HUDEP-2 (cell line): ENCODE data around the gene KCNMA1.
"Not testable (repeated sequence)": the region's sequence is repeated elsewhere in the genome, so short reads cannot be mapped to it uniquely, and the experiment has no call there.

Experiments
- DNase-seq, 76 experiments: peaks; one replicate each; lab custom pipeline; 2025; ENCODE audit not compliant: unreplicated experiment in 76 of 76; lab: John Stamatoyannopoulos, UW

The KCNMA1 gene

GRCh38 chr10:77637532-77638320 is at the start of gene KCNMA1:
Gene KCNMA1 (minus strand): TSS chr10:77637808.
- no peak for DNase-seq

GRCh38 chr10:77686650-77687417 is 49.2 kb upstream of the KCNMA1 start:
- no peak for DNase-seq

- no peak for DNase-seq
Observed at GRCh38 chr10:77686096-77686495, 48.5 kb upstream of the KCNMA1 start.

GRCh38 chr10:77685432-77685831 is 47.8 kb upstream of the KCNMA1 start:
- no peak for DNase-seq

- not testable (repeated sequence) for DNase-seq
Observed at GRCh38 chr10:77683088-77683432, 45.5 kb upstream of the KCNMA1 start.

DNA sequence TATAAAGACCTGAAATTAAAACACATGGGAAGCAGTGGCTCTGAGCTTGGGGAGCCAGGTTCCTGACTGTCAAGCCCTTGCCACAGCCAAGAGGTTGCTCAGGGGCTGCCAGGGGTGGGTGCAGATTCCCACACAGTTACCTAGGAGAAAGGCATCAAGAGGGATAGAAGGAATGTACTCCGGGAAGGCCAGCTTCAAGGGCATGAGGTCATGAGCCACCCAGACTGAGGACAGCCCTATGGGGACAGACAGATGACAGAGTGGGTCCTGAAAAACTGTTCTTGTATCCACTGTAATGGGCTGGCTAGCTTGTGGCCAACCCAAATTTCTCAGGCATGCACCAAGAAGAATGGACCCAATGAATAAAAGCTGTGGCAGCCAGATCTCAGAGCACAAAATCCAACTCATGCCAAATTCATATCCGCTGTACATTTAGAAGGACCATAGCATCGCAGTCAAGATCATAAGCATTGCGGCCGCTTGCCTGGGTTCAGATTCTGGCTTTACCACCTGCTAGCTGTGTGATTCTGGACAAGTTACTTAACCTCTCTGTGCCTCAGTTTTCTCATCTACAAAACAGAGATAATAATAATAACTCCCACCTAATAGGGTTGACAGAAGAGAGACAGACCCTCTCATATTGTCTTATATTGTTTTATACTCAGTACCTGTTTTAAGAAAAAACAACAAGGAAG is 44.9 kb upstream of the KCNMA1 start:
- DNase-seq = no peak

DNA sequence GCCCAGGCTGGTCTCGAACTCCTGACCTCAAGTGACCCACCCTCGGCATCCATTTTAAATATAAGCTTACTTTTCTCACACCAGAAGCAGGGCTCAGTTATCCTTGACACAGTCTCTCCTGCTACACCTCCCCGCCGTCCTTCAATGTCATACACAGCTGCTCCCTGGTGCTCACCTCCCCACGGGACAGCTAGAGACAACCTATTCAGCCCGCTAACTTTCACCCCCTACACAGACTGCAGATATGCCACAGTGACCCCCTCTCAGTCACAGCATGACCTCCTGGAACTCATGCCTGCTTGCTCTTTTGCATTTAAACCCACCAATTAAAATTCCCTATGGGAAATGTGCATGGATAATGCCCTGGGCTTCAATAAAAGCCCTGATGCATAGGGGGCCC is 44.2 kb upstream of the KCNMA1 start:
- DNase-seq = no peak

- DNase-seq = no peak
Observed at GRCh38 chr10:77680811-77681210, 43.2 kb upstream of the KCNMA1 start.

DNA sequence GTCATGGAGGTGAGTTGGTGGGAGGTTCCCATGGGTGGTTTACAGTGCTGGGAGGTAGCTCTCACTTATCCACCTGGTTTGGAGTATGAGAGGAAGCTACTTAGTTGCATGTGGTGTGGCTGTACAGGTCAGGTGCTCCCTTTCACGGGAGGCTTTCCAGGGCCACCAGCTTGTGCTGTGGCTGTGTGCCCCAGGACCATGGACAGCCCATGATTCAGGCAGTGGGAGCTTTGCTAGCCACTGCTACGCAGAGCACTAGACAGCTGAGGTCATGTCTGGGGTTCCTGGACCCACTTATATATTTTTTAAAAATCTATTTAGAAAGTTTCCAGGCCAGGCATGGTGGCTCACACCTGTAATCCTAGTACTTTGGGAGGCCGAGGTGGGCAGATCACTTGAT is 42.5 kb upstream of the KCNMA1 start:
- DNase-seq = no peak

- DNase-seq = no peak
Observed at GRCh38 chr10:77679217-77679616, 41.6 kb upstream of the KCNMA1 start.

GRCh38 chr10:77678146-77678545 is 40.5 kb upstream of the KCNMA1 start:
- no peak for DNase-seq

DNA sequence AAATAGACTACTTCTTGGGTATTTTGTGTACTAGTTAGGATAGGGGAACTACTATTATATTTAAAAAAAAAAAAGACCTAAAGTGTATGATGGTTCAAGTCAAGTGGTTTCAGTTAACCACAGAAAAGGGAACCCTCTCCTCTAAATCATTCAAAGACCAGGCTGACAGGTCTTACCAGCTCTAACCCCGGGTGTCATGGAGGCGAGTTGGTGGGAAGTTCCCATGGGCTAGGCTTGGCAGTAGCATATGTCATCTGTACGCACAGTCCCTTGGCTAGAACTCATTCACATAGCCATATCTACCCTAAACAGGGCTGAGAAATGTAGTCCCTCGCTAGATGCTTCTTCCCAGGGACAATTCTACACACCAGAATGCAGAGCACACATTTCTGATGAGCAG is 37.7 kb upstream of the KCNMA1 start:
- no peak for DNase-seq

- DNase-seq = no peak
Observed at GRCh38 chr10:77673515-77674140, 36.0 kb upstream of the KCNMA1 start.

DNA sequence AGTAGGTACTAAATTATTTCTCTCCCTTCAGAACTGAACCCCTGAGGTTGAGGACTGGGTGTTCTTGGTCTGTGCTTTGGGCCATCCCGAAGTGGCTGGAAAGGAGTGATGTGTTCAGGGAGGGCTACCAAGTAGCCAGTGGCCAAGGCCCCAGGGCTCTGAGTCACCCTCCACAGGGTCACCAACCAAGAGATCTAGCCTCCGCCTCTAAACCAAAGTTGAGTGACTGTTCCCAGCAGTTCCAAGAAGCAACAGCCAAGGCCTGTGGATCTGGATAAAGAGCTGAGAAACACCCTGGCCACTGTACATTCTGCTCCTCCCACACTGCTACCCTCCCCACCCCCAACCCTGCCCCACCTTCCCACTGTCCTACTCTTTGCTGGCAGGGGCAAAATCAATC is 35.5 kb upstream of the KCNMA1 start:
- peak in 13 of 76 experiments; percentile 1 to 50 (median 22) for DNase-seq

DNA sequence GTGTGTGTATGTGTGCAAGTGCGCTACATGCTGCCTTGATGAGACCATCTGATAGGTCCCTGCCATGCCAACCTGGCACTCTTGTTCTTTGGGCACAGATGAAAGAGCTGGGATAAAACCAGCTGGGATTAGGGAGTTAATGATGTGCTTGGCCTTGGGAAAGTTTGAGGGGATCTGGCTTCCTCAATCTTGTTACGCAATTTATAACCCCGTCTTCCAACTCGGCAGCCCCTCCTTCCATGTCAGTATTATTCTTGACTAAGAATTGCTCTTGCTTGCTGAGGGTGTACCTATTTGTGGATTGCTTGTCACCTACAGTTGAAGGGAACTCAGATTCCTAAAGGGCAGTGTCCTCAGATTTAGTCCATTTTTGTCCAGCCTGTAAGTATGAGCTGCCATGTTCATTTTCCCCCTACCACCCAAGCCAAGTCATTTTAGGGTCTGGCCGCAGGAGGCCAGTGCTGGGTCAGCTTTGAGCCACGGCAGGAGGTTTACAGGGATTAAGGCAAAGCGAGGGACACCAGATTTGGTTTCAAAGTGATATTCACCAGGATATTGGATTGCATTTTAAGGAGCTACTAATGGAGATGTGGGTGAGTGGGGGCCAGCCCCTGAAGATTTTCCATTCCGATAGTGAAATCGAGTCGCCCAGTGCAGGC is 34.1 kb upstream of the KCNMA1 start:
- no peak for DNase-seq

DNA sequence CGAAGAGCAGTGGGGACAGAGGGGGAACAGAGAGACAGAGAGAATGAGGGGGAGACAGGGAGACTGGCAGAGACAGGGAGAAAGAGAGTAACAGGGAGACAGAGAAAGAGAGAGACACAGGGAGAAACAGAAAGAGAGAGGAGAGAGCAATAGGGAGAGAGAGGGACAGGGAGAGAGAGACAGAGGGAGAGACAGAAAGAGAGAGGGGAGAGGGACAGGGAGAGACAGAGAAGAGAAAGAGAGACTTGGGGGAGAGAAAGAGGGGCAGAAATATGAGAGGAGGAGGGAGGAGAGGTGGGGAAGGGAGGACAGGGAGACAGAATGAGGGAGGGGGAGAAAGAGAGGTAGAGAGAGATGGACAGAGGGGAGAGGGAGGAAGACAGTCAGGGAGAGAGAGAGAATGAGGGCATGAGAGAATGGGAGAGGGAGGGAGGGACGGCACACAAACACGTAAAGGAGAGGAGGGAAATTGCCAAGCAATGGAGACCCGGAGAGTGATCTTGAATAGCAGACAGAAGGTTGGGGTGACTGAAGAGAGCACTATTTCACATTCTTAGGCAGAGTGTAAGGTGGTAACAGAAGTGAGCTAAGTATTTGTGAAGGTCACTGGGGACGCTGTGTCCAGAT is 33.3 kb upstream of the KCNMA1 start:
- no peak for DNase-seq

GRCh38 chr10:77669892-77670291 is 32.3 kb upstream of the KCNMA1 start:
- no peak for DNase-seq

DNA sequence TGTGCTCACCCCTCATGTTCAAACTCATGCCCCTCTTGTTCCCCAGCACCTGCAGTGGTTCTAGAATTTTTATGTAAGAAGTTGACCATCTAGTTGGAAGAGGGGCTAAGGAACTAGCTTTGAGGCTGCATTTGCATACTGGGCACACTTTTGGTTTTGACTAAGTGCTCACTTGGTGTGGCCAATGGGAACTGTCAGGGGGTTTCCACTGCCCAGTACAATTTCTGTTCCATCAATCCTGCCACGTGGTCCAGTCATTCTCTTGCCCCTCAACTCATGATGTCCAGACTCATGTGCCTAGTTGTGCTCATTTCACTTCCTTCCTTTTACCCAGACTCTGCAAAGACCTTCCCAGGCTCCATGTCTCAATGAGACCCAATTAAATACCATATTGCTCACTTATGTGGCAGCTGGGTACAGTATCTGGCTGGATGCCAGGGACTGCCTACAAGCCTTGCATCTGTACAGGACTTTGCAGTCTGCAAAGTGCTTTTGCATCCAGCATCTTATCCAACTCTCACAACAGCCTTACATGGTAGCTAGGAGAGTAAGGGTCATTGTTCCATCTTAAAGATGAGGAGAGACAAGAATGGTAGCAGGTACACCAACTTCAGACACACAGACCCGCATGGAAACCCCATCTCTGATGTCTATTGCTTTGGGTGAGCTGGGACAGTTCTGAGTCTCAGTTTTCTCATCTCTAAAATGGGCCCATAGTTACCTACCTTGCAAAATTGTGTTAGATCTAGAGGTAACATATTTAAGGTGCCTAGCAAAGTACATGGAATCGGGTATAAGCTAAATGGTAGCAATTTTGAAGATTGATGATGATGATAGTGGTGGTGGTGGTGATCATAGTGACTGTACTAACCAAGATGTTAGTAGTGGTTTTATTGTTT is 30.1 kb upstream of the KCNMA1 start:
- DNase-seq = no peak

GRCh38 chr10:77666821-77667220 is 29.2 kb upstream of the KCNMA1 start:
- no peak for DNase-seq
